ENCODE data around the gene METTL25B.

The METTL25B gene

DNA sequence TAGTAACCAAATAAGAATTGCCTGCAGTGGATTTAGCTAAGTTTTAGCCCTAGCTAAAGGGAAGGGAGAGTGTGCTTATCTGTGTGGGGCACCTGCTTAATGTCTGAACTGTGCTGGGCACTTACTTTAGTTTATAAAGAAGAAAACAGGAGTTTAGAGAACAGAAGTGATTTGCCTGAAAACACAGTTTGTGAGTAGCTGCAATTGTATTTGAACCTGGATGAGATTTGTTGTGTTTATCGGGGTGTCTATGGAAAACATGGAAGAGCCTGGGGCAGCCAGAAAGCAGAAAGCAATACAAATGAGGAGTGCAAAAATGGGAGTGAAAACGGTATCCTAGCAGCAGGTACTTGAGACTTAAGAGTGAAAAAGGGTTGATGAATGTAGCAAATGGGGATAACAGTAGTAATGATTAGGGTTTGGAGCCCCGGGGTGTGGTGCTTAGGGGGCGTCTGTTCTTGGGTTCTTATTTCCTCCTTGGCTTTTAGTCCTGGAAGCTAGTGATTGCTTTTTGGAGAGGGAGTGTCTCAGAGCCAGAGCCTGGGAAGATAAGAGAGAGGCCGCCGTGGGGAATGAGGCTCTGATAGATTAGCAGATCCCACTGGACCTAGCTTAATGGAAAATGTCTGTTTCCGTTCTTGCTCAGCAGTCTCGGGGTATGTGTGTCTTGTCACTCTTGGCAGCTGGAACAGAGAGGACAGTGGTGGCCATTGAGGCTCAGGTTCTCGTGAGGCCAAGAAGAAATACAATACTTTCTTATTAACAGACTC lies 44.6 kb downstream of the METTL25B start:
- DNase-seq, result no peak

DNA sequence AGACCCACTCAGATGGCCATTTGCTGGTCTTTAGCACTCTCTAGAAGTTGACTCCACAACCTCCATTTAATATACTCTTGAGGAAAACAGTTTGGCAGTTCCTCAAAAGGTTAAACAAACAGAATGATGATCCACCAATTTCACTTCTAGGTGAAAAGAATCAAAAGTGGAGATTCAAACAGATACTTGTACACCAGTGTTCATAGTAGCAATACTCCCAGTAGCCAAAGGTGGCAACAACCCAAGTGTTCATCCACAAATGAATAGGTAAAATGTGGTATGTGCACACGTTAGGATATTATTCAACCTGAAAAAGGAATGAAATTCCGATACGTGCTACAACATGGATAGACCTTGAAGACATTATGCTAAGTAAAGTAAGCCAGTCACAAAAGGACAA lies 45.3 kb downstream of the METTL25B start:
- no peak for DNase-seq

- no peak for DNase-seq
Observed at GRCh38 chr1:156775799-156776198, 47.5 kb downstream of the METTL25B start.

DNA sequence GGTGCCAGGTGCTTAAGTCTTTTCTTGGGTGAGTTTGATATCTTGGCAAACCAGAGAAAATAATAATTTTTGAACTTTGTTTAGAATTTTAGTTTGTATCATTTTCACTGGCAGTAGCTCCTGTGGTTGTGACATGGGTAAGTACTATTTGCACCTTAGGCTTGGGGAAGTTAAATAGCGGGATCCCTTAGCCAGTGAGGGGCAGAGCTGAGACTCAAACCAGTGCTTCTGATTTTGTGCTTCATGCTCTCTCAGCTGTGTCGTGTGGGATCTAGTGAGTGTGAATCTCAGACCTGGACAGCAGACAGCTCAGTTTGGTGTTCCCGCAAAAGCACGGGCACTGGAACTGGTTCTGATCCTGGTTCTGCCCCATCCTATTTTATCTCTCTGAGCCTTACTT lies 48.7 kb downstream of the METTL25B start:
- no peak for DNase-seq

GRCh38 chr1:156777573-156777972 lies 49.3 kb downstream of the METTL25B start:
- DNase-seq, result no peak

DNA sequence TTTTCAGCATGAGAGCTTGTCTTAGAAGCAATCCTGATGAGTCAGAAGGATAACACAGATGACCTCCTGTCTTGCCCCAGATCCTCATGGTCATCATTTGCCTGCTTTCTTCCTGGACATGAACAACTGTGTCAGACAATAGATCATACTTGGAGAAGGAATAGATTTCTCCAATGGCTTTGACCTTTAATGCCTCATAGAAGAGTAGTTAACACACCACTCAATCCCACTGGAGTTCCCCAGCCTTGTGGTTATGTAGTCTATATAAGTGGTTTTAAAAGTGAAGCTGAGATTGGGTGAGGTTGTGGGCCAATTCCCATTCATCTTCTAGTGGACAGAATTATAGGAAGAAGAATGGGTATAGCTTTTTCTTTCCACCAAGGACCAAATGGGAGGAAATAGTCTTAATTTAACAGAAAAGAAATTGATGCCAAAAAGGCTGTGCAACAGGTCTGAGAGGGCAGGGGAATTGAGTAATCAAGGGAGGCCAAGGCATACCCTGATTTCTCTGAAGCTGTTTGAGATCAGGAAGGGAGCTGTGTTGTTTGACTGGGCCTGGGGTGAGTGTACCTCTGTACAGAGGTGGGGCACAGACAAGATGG lies 53.4 kb downstream of the METTL25B start:
- no peak for DNase-seq

GRCh38 chr1:156785458-156785857 lies 57.2 kb downstream of the METTL25B start:
- DNase-seq, result no peak

Measured in stimulated activated CD4-positive, alpha-beta T cell treated with anti-CD3 and anti-CD28 coated beads, Interleukin-15, amount 100 ng/mL, for 24 hours (primary cell).